NCI-H345 treated with DMSO at 0.1 percent for 48 hours (cell line): ENCODE results near the gene GDPD2.
"Not testable (repeated sequence)": the region's sequence is repeated elsewhere in the genome, so short reads cannot be mapped to it uniquely, and the experiment has no call there.

ENCODE experiments used
- DNase-seq: peaks from one replicate; lab custom pipeline; 2025; ENCODE audit not compliant: unreplicated experiment; lab: John Stamatoyannopoulos, UW

Gene GDPD2, protein sequence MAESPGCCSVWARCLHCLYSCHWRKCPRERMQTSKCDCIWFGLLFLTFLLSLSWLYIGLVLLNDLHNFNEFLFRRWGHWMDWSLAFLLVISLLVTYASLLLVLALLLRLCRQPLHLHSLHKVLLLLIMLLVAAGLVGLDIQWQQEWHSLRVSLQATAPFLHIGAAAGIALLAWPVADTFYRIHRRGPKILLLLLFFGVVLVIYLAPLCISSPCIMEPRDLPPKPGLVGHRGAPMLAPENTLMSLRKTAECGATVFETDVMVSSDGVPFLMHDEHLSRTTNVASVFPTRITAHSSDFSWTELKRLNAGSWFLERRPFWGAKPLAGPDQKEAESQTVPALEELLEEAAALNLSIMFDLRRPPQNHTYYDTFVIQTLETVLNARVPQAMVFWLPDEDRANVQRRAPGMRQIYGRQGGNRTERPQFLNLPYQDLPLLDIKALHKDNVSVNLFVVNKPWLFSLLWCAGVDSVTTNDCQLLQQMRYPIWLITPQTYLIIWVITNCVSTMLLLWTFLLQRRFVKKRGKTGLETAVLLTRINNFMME

GRCh38 chrX:70422851-70423341, at the start of gene GDPD2:
Gene GDPD2, plus strand, starts transcription at chrX:70423314. Its CDS starts 1,671 bp downstream, at chrX:70424985.
- DNase-seq, result peak; percentile 34

- DNase-seq, result no peak
Measured at GRCh38 chrX:70386235-70386634, 36.9 kb upstream of the GDPD2 start.

DNA sequence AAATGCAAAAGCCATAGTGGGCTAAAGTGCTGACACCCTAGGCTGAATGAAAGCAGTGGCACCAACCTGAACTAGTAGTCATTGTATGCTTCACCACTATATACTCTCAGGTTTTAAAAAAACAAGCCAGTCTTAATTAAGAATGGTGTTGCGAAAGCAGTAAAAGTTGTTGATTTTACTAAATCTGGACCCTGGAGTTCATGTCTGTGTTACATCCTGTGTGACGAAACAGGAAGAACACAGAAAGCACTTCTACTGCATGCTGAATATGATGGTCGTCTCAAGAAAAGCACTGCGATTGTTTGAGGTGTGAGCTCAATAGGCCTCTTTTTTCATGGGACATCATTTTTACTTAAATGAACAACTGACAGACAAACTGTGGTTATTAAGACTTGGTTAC, 24.2 kb upstream of the GDPD2 start:
- no peak for DNase-seq

- not testable (repeated sequence) for DNase-seq
Measured at GRCh38 chrX:70400181-70400580, 22.9 kb upstream of the GDPD2 start.

DNA sequence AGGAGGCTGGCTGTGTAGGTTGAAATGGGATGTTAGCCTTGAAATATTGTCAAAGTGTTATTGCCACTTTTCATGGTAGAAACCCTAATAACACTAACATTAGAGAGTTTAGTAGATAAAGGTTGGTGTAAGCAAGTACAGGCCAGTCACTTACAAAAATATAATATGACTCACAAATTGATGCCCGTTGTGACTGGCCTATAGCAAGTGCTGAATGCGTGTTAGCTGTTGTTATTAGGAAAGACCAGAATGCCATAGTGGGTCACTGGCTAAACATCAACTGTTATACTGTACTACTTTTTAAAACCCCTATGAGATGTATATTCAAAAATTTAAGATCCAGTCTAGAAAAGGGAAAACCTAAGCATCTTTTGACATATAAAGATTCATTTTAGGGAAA, 20.4 kb upstream of the GDPD2 start:
- DNase-seq, result no peak

GRCh38 chrX:70405003-70405402, 18.1 kb upstream of the GDPD2 start:
- no peak for DNase-seq

DNA sequence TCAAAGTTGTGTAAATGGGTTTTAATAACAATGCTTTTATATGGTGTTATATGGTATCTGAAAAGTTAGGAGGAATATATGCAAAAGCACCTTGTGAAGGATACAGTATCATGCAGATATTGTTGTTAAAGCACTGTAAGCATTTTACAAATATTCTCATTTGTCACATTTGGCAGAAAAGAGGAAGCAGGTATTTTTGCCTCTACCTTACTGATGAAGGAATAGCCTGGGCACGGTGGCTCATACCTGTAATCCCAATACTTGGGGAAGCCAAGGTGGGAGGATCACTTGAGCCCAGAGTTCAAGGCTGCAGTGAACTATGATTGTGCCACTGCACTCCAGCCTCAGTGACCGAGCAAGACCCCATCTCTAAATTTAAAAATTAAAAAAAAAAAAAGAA, 12.2 kb upstream of the GDPD2 start:
- no peak for DNase-seq

DNA sequence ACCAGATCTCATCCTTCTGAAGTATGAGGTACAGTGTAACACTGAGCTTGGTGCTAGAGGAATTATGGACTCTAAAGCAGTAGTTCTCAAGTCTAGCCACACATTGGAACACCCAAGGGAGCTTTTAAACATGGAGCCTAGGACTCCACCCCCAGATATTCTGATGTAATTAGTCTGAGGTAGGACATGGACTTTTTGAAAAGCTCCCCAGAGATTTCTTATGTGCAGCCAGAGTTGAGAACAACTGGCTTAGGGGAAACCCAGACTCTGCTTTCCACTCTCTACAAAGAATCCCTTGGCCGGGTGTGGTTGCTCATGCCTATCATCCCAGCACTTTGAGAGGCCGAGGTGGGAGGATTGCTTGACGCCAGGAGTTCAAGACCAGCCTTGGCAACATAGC, 11.6 kb upstream of the GDPD2 start:
- no peak for DNase-seq

GRCh38 chrX:70421618-70422017, 1.5 kb upstream of the GDPD2 start:
- peak; percentile 35 for DNase-seq

- no peak for DNase-seq
Measured at GRCh38 chrX:70423936-70424675, 992 bp downstream of the GDPD2 start.

- no peak for DNase-seq
Measured at GRCh38 chrX:70424801-70425200, 1.7 kb downstream of the GDPD2 start.

- DNase-seq, result no peak
Measured at GRCh38 chrX:70426286-70427278, 3.5 kb downstream of the GDPD2 start.

DNA sequence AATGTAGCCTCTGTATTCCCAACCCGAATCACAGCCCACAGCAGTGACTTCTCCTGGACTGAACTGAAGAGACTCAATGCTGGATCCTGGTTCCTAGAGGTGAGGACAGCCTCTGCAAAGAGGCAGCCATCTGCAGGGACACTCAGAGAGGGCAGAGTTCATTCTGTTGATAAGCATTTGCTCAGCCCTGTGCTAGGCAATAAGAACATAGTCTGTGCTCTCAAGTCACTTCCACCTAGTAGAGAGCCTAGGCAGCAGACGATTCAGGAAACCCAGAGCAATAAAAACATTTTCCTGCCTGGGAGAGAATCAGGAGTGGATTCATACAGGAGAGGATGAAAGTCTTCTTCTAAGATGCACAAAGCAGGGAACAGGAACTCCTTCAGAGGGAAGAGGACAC, 4.3 kb downstream of the GDPD2 start:
- DNase-seq, result no peak

DNA sequence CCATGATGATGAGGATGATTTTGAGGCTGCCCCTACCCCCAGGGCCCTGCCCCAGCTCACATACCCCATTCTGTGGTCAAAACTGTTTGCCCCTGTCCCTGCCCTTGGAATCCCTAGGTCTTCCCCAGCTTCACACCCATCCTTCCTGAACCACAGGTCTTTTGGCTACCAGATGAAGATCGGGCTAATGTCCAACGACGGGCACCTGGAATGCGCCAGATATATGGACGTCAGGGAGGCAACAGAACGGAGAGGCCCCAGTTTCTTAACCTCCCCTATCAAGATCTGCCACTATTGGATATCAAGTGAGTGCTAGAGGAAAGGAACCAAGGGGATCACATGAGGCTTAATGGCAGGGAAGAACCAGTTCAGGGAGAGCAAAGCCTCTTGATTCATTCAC, 6.6 kb downstream of the GDPD2 start:
- no peak for DNase-seq

DNA sequence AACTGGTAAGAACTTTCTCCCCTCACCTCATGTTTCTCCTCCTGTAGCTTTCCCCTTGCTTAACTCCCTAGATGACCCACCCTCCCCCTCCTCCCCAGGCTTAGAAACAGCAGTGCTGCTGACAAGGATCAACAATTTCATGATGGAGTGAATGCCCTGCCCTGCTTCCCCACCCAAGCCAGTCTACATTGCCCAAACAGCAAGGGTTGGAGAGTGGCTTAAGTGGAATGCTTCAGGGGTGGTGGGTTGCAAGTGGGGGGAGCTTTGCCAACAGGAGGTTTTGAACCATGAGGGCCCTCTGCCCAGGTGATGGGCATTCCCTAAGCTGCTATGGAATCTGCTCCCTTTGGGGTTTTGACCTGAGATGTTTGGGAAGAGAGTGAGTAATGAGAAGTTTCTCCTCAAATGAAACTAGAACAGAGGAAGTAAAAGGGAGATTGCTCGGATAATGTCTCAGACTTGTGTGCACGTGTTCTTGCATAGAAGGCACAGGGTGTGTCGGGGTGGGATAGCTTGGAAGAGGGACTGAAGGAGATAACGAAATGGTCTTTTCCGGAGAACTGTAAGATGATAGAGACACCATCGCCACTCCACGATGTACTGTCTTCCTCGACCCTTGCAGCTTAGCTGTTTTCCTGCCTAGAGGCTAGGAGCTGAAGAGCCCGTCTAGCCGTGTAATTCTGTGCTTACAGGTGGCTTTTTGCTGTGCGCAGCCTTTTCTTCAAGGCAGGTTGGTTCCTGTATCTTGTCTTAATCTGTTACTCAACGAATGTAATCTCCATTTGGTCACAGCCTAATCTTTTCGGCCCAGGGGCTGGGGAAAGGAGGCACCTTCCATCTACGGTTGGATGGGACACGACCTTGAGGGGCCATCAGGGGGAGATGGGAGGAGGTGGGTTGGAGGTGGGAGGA, 10.1 kb downstream of the GDPD2 start:
- DNase-seq, result no peak

DNA sequence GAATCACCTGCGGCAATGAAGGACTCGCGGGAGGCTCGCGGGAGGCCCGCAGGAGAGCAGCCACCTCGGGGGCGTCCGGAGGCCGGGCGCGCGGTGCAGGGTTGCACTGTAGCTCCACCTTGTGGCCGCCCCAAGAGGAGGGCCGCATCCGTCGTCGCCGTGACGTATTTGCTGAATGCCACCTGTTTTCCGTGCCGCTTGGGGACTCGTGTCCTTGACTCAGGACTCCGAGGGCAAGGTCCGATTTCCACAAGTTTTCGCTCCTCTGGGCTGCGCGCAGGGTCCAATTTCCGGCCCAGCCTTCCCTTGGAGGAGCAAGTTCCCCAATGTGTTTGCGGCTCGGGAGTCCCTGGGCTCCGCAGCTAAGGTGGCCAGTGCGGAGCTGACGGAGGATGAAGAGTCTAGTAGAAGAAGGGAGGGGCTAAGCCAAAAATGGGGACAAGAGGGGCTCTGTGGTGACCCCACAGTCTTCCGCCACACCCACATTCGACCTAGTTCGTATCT, 10.8 kb downstream of the GDPD2 start:
- peak; percentile 46 for DNase-seq

DNA sequence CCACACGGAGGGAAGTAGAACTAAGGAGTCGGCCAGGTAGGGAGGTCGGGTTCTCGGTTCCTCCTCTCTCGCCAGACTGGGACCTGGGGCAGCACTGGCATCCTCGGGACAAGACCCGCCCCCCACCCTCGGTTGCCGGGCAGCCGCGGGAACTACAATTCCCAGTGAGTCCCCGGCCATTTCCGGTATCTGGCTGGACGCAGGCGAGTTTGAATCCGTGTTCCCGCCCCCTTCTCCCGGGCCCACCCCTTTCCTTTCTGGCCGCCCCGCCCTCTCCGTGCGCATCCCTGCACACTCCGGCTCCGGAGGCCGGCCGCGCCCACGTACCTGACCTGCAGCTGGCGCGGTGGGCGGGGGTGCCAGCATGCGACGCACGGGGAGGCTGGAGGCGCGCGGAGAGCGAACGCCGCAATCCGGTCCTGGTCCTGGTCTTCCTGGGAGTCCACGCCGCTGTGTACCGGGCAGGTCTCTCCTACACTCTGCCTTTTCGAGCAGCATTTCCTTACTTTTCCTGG, 11.3 kb downstream of the GDPD2 start:
- DNase-seq, result peak; percentile 60

- DNase-seq, result no peak
Measured at GRCh38 chrX:70434914-70435586, 11.9 kb downstream of the GDPD2 start.

GRCh38 chrX:70436343-70436742, 13.2 kb downstream of the GDPD2 start:
- no peak for DNase-seq
